Measurements from ENCODE around the gene SLC30A1. TPM values are rescaled to one million over a fixed set of nuclear protein-coding genes. Genes with fewer than 3 reads are reported as not detected.

SLC30A1 gene, protein sequence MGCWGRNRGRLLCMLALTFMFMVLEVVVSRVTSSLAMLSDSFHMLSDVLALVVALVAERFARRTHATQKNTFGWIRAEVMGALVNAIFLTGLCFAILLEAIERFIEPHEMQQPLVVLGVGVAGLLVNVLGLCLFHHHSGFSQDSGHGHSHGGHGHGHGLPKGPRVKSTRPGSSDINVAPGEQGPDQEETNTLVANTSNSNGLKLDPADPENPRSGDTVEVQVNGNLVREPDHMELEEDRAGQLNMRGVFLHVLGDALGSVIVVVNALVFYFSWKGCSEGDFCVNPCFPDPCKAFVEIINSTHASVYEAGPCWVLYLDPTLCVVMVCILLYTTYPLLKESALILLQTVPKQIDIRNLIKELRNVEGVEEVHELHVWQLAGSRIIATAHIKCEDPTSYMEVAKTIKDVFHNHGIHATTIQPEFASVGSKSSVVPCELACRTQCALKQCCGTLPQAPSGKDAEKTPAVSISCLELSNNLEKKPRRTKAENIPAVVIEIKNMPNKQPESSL
- 6.7 and 8.2 TPM in 2 replicates for total RNA-seq (2014; rRNA removed)
- percentile 79 among the genes with signal in this experiment for Bru-seq, nascent RNA
- BruChase-seq, experiment 1, labeled RNA remaining after a 6-hour chase: percentile 97 among the genes with signal in this experiment
- BruChase-seq, experiment 2, labeled RNA remaining after a 2-hour chase: percentile 97 among the genes with signal in this experiment
- long read RNA-seq, full-length matches to known transcripts: 65 of 67 reads
- long read RNA-seq, partial matches to known transcripts: 0 of 67 reads
- long read RNA-seq, other reads (novel, unspliced or antisense): 2 of 67 reads

DNA sequence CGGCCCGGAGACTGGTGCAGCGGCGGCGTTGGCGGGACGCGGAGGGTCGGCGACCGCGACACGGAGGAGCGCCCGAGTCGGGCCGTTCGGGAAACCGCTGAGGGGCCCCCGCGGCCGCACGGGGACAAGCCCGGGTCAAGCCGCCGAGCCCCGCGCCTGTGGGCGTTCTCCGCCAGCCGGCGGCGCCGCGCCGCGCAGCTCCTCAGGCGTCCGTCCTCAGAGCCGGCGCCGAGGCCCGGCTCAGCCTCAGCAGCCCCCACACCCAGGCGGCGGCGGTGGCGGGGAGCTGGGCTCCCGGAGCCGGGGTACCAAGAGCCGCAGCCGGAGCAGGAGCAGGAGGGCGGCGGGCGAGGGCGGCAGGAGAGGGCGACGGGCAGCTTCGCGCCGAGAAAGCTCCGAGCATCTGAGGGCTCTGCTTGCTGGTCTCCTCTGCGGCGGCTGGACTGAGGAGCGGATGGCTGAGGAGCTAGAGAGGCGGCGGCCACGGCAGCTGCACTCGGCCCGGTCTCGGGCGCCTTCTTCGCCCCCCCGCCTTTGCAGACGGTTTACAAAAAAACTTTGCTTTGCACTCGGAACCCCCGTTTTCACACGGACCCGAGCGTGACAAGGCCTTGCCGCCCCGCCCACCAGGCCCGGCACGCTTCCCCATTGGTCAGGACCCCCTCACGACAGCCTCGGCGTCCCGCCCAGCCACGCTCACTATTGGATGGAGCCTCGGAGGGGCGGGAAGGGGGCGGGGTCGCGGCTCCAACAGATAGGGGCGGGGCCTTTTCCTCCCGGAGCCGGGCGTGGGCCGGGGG lies at the start of gene SLC30A1:
Gene SLC30A1, minus strand, starts transcription at position 522 of the 800 bp plus-strand sequence. CDS start 549 bp downstream, outside the sequence.
- TF ChIP-seq EZH2 (IDR thresholded peaks at IDR 0.05; ENCODE audit: low read length, unreplicated experiment) (no peak), EZH2phosphoT487 (IDR thresholded peaks at IDR 0.05; ENCODE audit: borderline replicate concordance, low read length) (no peak)
- TF ChIP-seq, protein P1, sequence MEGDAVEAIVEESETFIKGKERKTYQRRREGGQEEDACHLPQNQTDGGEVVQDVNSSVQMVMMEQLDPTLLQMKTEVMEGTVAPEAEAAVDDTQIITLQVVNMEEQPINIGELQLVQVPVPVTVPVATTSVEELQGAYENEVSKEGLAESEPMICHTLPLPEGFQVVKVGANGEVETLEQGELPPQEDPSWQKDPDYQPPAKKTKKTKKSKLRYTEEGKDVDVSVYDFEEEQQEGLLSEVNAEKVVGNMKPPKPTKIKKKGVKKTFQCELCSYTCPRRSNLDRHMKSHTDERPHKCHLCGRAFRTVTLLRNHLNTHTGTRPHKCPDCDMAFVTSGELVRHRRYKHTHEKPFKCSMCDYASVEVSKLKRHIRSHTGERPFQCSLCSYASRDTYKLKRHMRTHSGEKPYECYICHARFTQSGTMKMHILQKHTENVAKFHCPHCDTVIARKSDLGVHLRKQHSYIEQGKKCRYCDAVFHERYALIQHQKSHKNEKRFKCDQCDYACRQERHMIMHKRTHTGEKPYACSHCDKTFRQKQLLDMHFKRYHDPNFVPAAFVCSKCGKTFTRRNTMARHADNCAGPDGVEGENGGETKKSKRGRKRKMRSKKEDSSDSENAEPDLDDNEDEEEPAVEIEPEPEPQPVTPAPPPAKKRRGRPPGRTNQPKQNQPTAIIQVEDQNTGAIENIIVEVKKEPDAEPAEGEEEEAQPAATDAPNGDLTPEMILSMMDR (conservative IDR thresholded peaks at IDR 0.05; ENCODE audit: low read depth, low read length): no peak
- Histone ChIP-seq H3K36me3 (ENCODE audit: low read depth, low read length) (peaks cover 5% of the 10 kb centered on the region; the same call in 1 of the 2 replicates), H3K79me2 (ENCODE audit: low read length) (peaks cover 46% of the 10 kb centered on the region), H4K20me1 (ENCODE audit: low read length) (0 out of 2 replicates have a peak, but pooled peaks cover 9% of the 10 kb centered on the region), H3K9me2 (replicated peaks; ENCODE audit: low read length) (no peaks in the 10 kb centered on the region), H3F3A (ENCODE audit: low read length, unreplicated experiment) (no peaks in the 10 kb centered on the region), H2AFZ (ENCODE audit: low read length) (peak within 1 kb of the TSS; percentile 93), H3K4me1 (ENCODE audit: insufficient read depth, low read length) (peaks cover 36% of the 10 kb centered on the region), H3K9ac (ENCODE audit: low read length) (peak within 1 kb of the TSS; percentile 77), H3K4me3 (ENCODE audit: low read length) (peak within 1 kb of the TSS; percentile 86), H3K4me2 (ENCODE audit: low read length) (peak within 1 kb of the TSS; percentile 85), H3K27ac (ENCODE audit: low read length) (peak within 1 kb of the TSS; percentile 24; the same call in 1 of the 2 replicates), H3K27me3 (ENCODE audit: low read length) (no peaks in the 10 kb centered on the region), H3K9me3 (ENCODE audit: low read length) (no peaks in the 10 kb centered on the region)
- ATAC-seq: peak; percentile 84
- no TSS peak for BruUV-seq (replicated peaks)
- DNase-seq: peak; percentile 99
- POLR2A ChIA-PET (ENCODE audit: unreplicated experiment): interaction anchor here (0.6 to 0.9 kb wide), 6 partner anchors 70 to 1930 kb away, joined by 4 to 18 read pairs (median 6); no protein-coding TSS in a partner anchor
- CTCF ChIA-PET: interaction anchor here (0.7 to 0.9 kb wide), 3 partner anchors 51 to 75 kb away, joined by 3 to 5 read pairs (median 3); no protein-coding TSS in a partner anchor
- intact Hi-C loops (cut with micrococcal nuclease): loop anchor here (1.0 to 10.0 kb wide), 6 partner anchors 65 to 257 kb away; no protein-coding TSS in a partner anchor

DNA sequence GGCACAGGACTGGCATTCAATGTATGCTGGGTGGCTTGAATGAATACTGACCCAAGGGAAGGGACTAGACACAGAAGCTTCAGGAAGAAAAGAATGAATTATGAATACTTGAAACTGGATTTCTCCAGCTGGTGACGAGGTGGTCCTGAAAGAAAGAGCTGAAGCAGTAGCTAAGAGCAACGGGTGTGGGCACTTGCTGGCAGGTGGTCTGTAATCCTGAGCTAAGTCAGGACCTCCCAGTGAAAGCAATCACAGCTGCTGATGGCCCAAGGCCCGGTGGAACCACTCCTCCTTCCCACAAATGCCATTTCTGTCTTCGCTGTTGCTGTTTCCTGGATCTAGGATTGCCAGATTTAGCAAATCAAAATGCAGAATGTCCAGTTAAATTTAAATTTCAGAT lies 49.5 kb upstream of the SLC30A1 start:
- ChIA-PET CTCF (no interaction called here), POLR2A (ENCODE audit: unreplicated experiment) (no interaction called here)
- Histone ChIP-seq H3K4me2 (ENCODE audit: low read length) (no peak overlapping the region), H3K79me2 (ENCODE audit: low read length) (no peaks in the 10 kb centered on the region), H2AFZ (ENCODE audit: low read length) (no peak overlapping the region), H3K27me3 (ENCODE audit: low read length) (no peaks in the 10 kb centered on the region), H3K4me3 (ENCODE audit: low read length) (no peak overlapping the region), H3K36me3 (ENCODE audit: low read depth, low read length) (no peaks in the 10 kb centered on the region), H3K9me3 (ENCODE audit: low read length) (no peaks in the 10 kb centered on the region), H3K9ac (ENCODE audit: low read length) (no peak overlapping the region), H3K9me2 (replicated peaks; ENCODE audit: low read length) (no peaks in the 10 kb centered on the region), H3F3A (ENCODE audit: low read length, unreplicated experiment) (no peaks in the 10 kb centered on the region), H3K27ac (ENCODE audit: low read length) (no peak overlapping the region), H3K4me1 (ENCODE audit: insufficient read depth, low read length) (peaks cover 8% of the 10 kb centered on the region; the same call in 1 of the 2 replicates), H4K20me1 (ENCODE audit: low read length) (no peaks in the 10 kb centered on the region)
- ATAC-seq: no peak
- no peak for DNase-seq
- TF ChIP-seq EZH2phosphoT487 (IDR thresholded peaks at IDR 0.05; ENCODE audit: borderline replicate concordance, low read length) (no peak), EZH2 (IDR thresholded peaks at IDR 0.05; ENCODE audit: low read length, unreplicated experiment) (no peak)
- TF ChIP-seq, protein P1 (conservative IDR thresholded peaks at IDR 0.05; ENCODE audit: low read depth, low read length): no peak
- intact Hi-C loops (cut with micrococcal nuclease): no loop called here
- no TSS peak for BruUV-seq (replicated peaks)

All from PC-3 (cell line).